GM12878 (cell line): ENCODE results near the gene AGPAT4. TPM values are rescaled to one million over a fixed set of nuclear protein-coding genes. Genes with fewer than 3 reads are reported as not detected.

Experiments
- ATAC-seq: fragments of 200-7000 bp; cut with Tn5 transposase; 3 replicates; pipeline ENCODE4 v1.9.1; 2020; ENCODE audit warnings: mild to moderate bottlenecking, moderate library complexity
- BruUV-seq: library from RNA; stranded (reverse); fragments of 400-500 nt; replicated peaks from 2 replicates; lab custom pipeline; 2021; lab: Mats Ljungman, UMichigan
- CTCF ChIA-PET: fragments of 300-600 bp; sonication (Branson Sonifier 250); formaldehyde crosslinking; extraction: SDS; loops from one replicate; lab custom pipeline; 2021; ENCODE audit warnings: inconsistent platforms; lab: Yijun Ruan, JAX
- POLR2A ChIA-PET: fragments of 350-600 bp; formaldehyde crosslinking; extraction: SDS; loops from one replicate; lab custom pipeline; 2021; ENCODE audit warnings: inconsistent platforms; lab: Charles Lee
- RAD21 ChIA-PET: fragments of 300-600 bp; sonication (Branson Sonifier 250); formaldehyde crosslinking; loops from one replicate; lab custom pipeline; 2023; ENCODE audit warnings: antibody characterized with exemption; ENCODE audit not compliant: unreplicated experiment; lab: Charles Lee
- SMC1A ChIA-PET: fragments of 300-600 bp; sonication (Branson Sonifier 250); formaldehyde crosslinking; loops from one replicate; lab custom pipeline; 2023; ENCODE audit not compliant: unreplicated experiment, uncharacterized antibody; lab: Charles Lee
- DNase-seq: peaks from one replicate; pipeline ENCODE4 v3.0.0-alpha.2; 2011; ENCODE audit warnings: low read depth, low spot score
- FAIRE-seq: peaks from 3 replicates; lab custom pipeline; 2011; peaks lifted over from hg19 to GRCh38; lab: Jason Lieb, UNC
- H2AFZ ChIP-seq: 2 replicates; pipeline ENCODE4 v1.6.0; 2011; ENCODE audit warnings: low read depth, low read length, control low read depth; ENCODE audit not compliant: control insufficient read depth
- H3K27ac ChIP-seq: 2 replicates; pipeline ENCODE4 v1.5.1; 2011; ENCODE audit warnings: control low read depth; ENCODE audit not compliant: control insufficient read depth, insufficient read depth
- H3K27me3 ChIP-seq, 2 experiments: replicated peaks in 1 of 2; 2 replicates each; pipeline versions ENCODE4 v1.6.0 to v1.6.1; 2011; ENCODE audit warnings: low read length in 1 of 2; ENCODE audit not compliant: control insufficient read depth in 2 of 2, insufficient read depth in 2 of 2
- H3K36me3 ChIP-seq, 2 experiments: 2 replicates each; pipeline ENCODE4 v1.5.1; 2011; ENCODE audit warnings: low read length in 1 of 2; ENCODE audit not compliant: control insufficient read depth in 2 of 2, insufficient read depth in 2 of 2
- H3K4me1 ChIP-seq: 2 replicates; pipeline ENCODE4 v1.6.1; 2011; ENCODE audit warnings: mild to moderate bottlenecking, low read length, moderate library complexity, mixed read lengths; ENCODE audit not compliant: control insufficient read depth, insufficient read depth
- H3K4me2 ChIP-seq: 2 replicates; pipeline ENCODE4 v1.6.0; 2011; ENCODE audit warnings: control low read depth; ENCODE audit not compliant: control insufficient read depth, insufficient read depth
- H3K4me3 ChIP-seq: fragments of 200-600 bp; sonication (generic); 2 replicates; pipeline ENCODE4 v1.5.1; 2016
- H3K79me2 ChIP-seq: 2 replicates; pipeline ENCODE4 v1.6.0; 2011; ENCODE audit warnings: low read length; ENCODE audit not compliant: control insufficient read depth, insufficient read depth
- H3K9ac ChIP-seq: 2 replicates; pipeline ENCODE4 v1.8.0; 2011; ENCODE audit warnings: low read length, control low read depth, mixed read lengths; ENCODE audit not compliant: control insufficient read depth, insufficient read depth
- H3K9me3 ChIP-seq: replicated peaks from 3 replicates; pipeline ENCODE4 v1.5.1; 2011; ENCODE audit warnings: mild to moderate bottlenecking, low read length; ENCODE audit not compliant: control insufficient read depth, insufficient read depth
- H4K20me1 ChIP-seq: 2 replicates; pipeline ENCODE4 v1.6.0; 2011; ENCODE audit not compliant: control insufficient read depth, insufficient read depth
- ASH2L ChIP-seq: fragments of 300-600, 200-600 bp; sonication (generic); IDR thresholded peaks from 2 replicates; pipeline ENCODE4 v1.6.1; 2017; ENCODE audit warnings: low read depth, mild to moderate bottlenecking, borderline replicate concordance
- CBX3 ChIP-seq: fragments of 200-600 bp; sonication (generic); IDR thresholded peaks from 2 replicates; pipeline ENCODE4 v1.6.1; 2016; ENCODE audit warnings: low read depth, borderline replicate concordance
- EGR1 ChIP-seq, 2 experiments: IDR thresholded peaks; 1 replicate in 1 of 2; 2 replicates in 1 of 2; pipeline ENCODE4 v1.6.1; 2011 to 2012; ENCODE audit warnings: low read depth in 2 of 2, low read length in 2 of 2, borderline replicate concordance in 1 of 2, mild to moderate bottlenecking in 1 of 2, moderate library complexity in 1 of 2
- EZH2 ChIP-seq: IDR thresholded peaks from 2 replicates; pipeline ENCODE4 v1.6.1; 2012; ENCODE audit warnings: low read depth, mild to moderate bottlenecking, control low read depth, inconsistent platforms, low read length, borderline replicate concordance; ENCODE audit not compliant: control insufficient read depth
- HCFC1 ChIP-seq: fragments of 150-350 bp; IDR thresholded peaks from 2 replicates; pipeline ENCODE4 v1.6.1; 2014; ENCODE audit warnings: low read length
- NBN ChIP-seq: fragments of 450-650 bp; IDR thresholded peaks from 2 replicates; pipeline ENCODE4 v1.6.1; 2016
- RELA ChIP-seq: fragments of 450-650 bp; IDR thresholded peaks from 2 replicates; pipeline ENCODE4 v1.8.0; 2014; ENCODE audit warnings: borderline replicate concordance; ENCODE audit not compliant: partially characterized antibody
- SMAD1 ChIP-seq: fragments of 450-650 bp; IDR thresholded peaks from 2 replicates; pipeline ENCODE4 v1.6.1; 2018; ENCODE audit warnings: mild to moderate bottlenecking, low read depth; ENCODE audit not compliant: partially characterized antibody
- YBX1 ChIP-seq: fragments of 450-650 bp; IDR thresholded peaks from 2 replicates; pipeline ENCODE4 v1.6.1; 2016; ENCODE audit warnings: antibody characterized with exemption
- ZBTB40 ChIP-seq: fragments of 450-650 bp; IDR thresholded peaks from 2 replicates; pipeline ENCODE4 v1.6.1; 2016; ENCODE audit warnings: mild to moderate bottlenecking, moderate library complexity, borderline replicate concordance
- ZSCAN29 ChIP-seq: fragments of 450-650 bp; IDR thresholded peaks from 2 replicates; pipeline ENCODE4 v1.6.1; 2017; ENCODE audit warnings: mild to moderate bottlenecking, moderate library complexity
- WGBS: methylation state at CpG from one replicate; pipeline ENCODE4 v1.1.6; 2016; ENCODE audit warnings: low lambda C conversion rate; ENCODE audit not compliant: insufficient replicate concordance, insufficient coverage; ENCODE audit errors: missing lambda C conversion rate; 5-methylcytosine and 5-hydroxymethylcytosine counted together
- in situ Hi-C: fragments of 300-500 bp; cut with MboI; formaldehyde crosslinking; loops from 9 replicates; pipeline ENCODE4 v1.14.3; 2018; ENCODE audit warnings: mixed read lengths
- intact Hi-C: fragments of 100-400 bp; cut with micrococcal nuclease; formaldehyde crosslinking; loops from one replicate; pipeline ENCODE4 v1.14.2; 2022; ENCODE audit not compliant: unreplicated experiment
- polyA plus RNA-seq, 11 experiments: library from polyadenylated mRNA; depleted of rRNA in 4 of 11; unstranded in 6 of 11; stranded (reverse) in 5 of 11; fragments of >200 nt; fragmentation: Nextera tagmentation in 4 of 11; fragmentation: Illumina TruSeq in 1 of 11; extraction: Ambion mirVana in 4 of 11; extraction: Trizol in 1 of 11; gene quantifications; 1 replicate in 1 of 11; 2 replicates in 10 of 11; pipeline versions ENCODE4 v1.2.1 to v1.2.3, GENCODE V29; 2011 to 2016; ENCODE audit warnings: inconsistent platforms in 2 of 11, missing spikeins in 2 of 11, low read depth in 1 of 11
- total RNA-seq, 4 experiments: library from RNA; depleted of rRNA in 3 of 4; stranded (reverse); fragments of >200 nt in 3 of 4; fragmentation: Illumina TruSeq in 1 of 4; extraction: Trizol in 1 of 4; gene quantifications; 2 replicates each; pipeline versions ENCODE4 v1.2.1 to v1.2.3, GENCODE V29; 2013 to 2021
- TF ChIP-seq, protein P1 (sequence below): fragments of 450-650 bp; formaldehyde crosslinking; IDR thresholded peaks from 2 replicates; pipeline ENCODE4 v1.4.0; 2022; ENCODE audit warnings: mild to moderate bottlenecking, moderate library complexity

AGPAT4 gene
- total and polyA plus RNA-seq, 10 of the 15 experiments (the other 5 are each of a cell fraction or from before 2014, with no cell fraction given): 0.34 to 2.2 (median 1.3) TPM

DNA sequence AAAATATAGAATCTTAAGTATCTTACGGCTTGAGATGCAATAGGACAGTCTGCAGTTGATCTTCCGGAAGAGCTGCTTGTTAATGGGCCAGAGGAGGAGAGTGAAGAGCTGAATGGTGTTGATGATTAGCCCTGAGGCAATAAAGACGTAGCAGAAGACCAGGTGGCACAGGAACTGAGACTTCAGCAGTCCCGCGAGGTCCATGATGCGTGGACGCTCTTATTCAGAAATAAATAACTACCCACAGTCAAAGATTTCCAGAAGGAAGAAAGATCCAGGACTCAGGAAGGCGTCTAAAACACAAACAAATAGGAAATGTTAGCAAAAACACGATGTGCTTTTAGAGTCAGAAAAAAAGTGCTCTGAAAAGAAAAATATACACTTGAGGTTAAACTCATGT, 41.9 kb downstream of the AGPAT4 start:
- Histone ChIP-seq H3K4me3 (no peak overlapping the region), H2AFZ (no peak overlapping the region), H3K9me3 (no peaks in the 10 kb centered on the region), H3K27me3 (no peaks in the 10 kb centered on the region), H3K27ac (no peak overlapping the region), H3K9ac (no peak overlapping the region), H3K4me1 (peaks cover 10% of the 10 kb centered on the region; the same call in 1 of the 2 replicates), H3K36me3 (no peaks in the 10 kb centered on the region), H4K20me1 (no peaks in the 10 kb centered on the region), H3K4me2 (no peak overlapping the region), H3K79me2 (no peaks in the 10 kb centered on the region)
- in situ Hi-C loops: no loop called here
- WGBS: 71% methylated on average over 9 of the region's 9 CpGs
- FAIRE-seq: no peak
- ChIA-PET POLR2A (no interaction called here), CTCF (no interaction called here), RAD21 (interaction anchor here (0.8 kb wide), 1 partner anchor 141 kb away, joined by 3 read pairs; no protein-coding TSS in a partner anchor), SMC1A (interaction anchor here (0.8 kb wide), 1 partner anchor 19 kb away, joined by 4 read pairs; no protein-coding TSS in a partner anchor)
- no peak for DNase-seq
- no peak for ATAC-seq
- intact Hi-C loops: no loop called here
- BruUV-seq: no TSS peak
- TF ChIP-seq ZBTB40: no peak
- no peak for TF ChIP-seq EZH2
- TF ChIP-seq NBN: no peak
- TF ChIP-seq EGR1 (IDR thresholded peaks at IDR 0.05; ENCODE audit: borderline replicate concordance in 1 of 2, low read depth in 2 of 2, low read length in 2 of 2): no peak
- no peak for TF ChIP-seq RELA
- TF ChIP-seq YBX1: no peak
- TF ChIP-seq, protein P1, sequence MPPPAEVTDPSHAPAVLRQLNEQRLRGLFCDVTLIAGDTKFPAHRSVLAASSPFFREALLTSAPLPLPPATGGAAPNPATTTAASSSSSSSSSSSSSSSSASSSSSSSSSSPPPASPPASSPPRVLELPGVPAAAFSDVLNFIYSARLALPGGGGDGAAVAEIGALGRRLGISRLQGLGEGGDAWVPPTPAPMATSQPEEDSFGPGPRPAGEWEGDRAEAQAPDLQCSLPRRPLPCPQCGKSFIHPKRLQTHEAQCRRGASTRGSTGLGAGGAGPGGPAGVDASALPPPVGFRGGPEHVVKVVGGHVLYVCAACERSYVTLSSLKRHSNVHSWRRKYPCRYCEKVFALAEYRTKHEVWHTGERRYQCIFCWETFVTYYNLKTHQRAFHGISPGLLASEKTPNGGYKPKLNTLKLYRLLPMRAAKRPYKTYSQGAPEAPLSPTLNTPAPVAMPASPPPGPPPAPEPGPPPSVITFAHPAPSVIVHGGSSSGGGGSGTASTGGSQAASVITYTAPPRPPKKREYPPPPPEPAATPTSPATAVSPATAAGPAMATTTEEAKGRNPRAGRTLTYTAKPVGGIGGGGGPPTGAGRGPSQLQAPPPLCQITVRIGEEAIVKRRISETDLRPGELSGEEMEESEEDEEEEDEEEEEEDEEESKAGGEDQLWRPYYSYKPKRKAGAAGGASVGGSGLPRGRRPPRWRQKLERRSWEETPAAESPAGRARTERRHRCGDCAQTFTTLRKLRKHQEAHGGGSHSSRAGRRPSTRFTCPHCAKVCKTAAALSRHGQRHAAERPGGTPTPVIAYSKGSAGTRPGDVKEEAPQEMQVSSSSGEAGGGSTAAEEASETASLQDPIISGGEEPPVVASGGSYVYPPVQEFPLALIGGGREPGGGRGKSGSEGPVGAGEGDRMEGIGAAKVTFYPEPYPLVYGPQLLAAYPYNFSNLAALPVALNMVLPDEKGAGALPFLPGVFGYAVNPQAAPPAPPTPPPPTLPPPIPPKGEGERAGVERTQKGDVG (CRISPR knock-in tag): no peak
- TF ChIP-seq CBX3: no peak
- no peak for TF ChIP-seq ZSCAN29
- TF ChIP-seq HCFC1: no peak
- TF ChIP-seq SMAD1: no peak
- no peak for TF ChIP-seq ASH2L
